ENCODE measurements around the gene UCP2. TPM values are rescaled to one million over a fixed set of nuclear protein-coding genes. Genes with fewer than 3 reads are reported as not detected.
"Not testable (repeated sequence)": the region's sequence is repeated elsewhere in the genome, so short reads cannot be mapped to it uniquely, and the experiment has no call there.

The UCP2 gene
- total RNA-seq, 1 donor = 68.7 TPM

GRCh38 chr11:73985661-73986060 lies 3.0 kb upstream of the UCP2 start:
- H3K27me3 ChIP-seq (ENCODE audit: insufficient read depth, low read length); H3K4me3 ChIP-seq (ENCODE audit: low read length); H3K9me3 ChIP-seq (ENCODE audit: low read depth, low read length): not testable (repeated sequence)
- H3K4me1 ChIP-seq (ENCODE audit: insufficient read depth, low read length) = peaks cover 28% of the 10 kb centered on the region

GRCh38 chr11:73983741-73984538 lies 1.3 kb upstream of the UCP2 start:
- peak overlapping the region; percentile 78 for H3K4me3 ChIP-seq (ENCODE audit: low read length)
- H3K27me3 ChIP-seq (ENCODE audit: insufficient read depth, low read length) = no peaks in the 10 kb centered on the region
- H3K4me1 ChIP-seq (ENCODE audit: insufficient read depth, low read length) = peaks cover 45% of the 10 kb centered on the region
- no peaks in the 10 kb centered on the region for H3K9me3 ChIP-seq (ENCODE audit: low read depth, low read length)

- no peaks in the 10 kb centered on the region for H3K9me3 ChIP-seq (ENCODE audit: low read depth, low read length)
- peak overlapping the region; percentile 78 for H3K4me3 ChIP-seq (ENCODE audit: low read length)
- no peaks in the 10 kb centered on the region for H3K27me3 ChIP-seq (ENCODE audit: insufficient read depth, low read length)
- peaks cover 53% of the 10 kb centered on the region for H3K4me1 ChIP-seq (ENCODE audit: insufficient read depth, low read length)
Measured at GRCh38 chr11:73982990-73983740, 522 bp upstream of the UCP2 start.

- Histone ChIP-seq H3K4me1 (ENCODE audit: insufficient read depth, low read length) (peaks cover 73% of the 10 kb centered on the region), H3K27me3 (ENCODE audit: insufficient read depth, low read length) (no peaks in the 10 kb centered on the region), H3K4me3 (ENCODE audit: low read length) (peak overlapping the region; percentile 78), H3K9me3 (ENCODE audit: low read depth, low read length) (no peaks in the 10 kb centered on the region)
Measured at GRCh38 chr11:73981051-73981805, 1.4 kb downstream of the UCP2 start.

GRCh38 chr11:73980001-73980961 lies 2.4 kb downstream of the UCP2 start:
- Histone ChIP-seq H3K9me3 (ENCODE audit: low read depth, low read length) (no peaks in the 10 kb centered on the region), H3K27me3 (ENCODE audit: insufficient read depth, low read length) (no peaks in the 10 kb centered on the region), H3K4me3 (ENCODE audit: low read length) (peak overlapping the region; percentile 78), H3K4me1 (ENCODE audit: insufficient read depth, low read length) (peaks cover 82% of the 10 kb centered on the region)

- Histone ChIP-seq H3K9me3 (ENCODE audit: low read depth, low read length) (no peaks in the 10 kb centered on the region), H3K4me1 (ENCODE audit: insufficient read depth, low read length) (peaks cover 86% of the 10 kb centered on the region), H3K27me3 (ENCODE audit: insufficient read depth, low read length) (no peaks in the 10 kb centered on the region), H3K4me3 (ENCODE audit: low read length) (no peak overlapping the region)
Measured at GRCh38 chr11:73978576-73979086, 4.0 kb downstream of the UCP2 start.

- peaks cover 89% of the 10 kb centered on the region for H3K4me1 ChIP-seq (ENCODE audit: insufficient read depth, low read length)
- H3K9me3 ChIP-seq (ENCODE audit: low read depth, low read length) = no peaks in the 10 kb centered on the region
- H3K4me3 ChIP-seq (ENCODE audit: low read length) = no peak overlapping the region
- no peaks in the 10 kb centered on the region for H3K27me3 ChIP-seq (ENCODE audit: insufficient read depth, low read length)
Measured at GRCh38 chr11:73977856-73978519, 4.7 kb downstream of the UCP2 start.

- H3K4me3 ChIP-seq (ENCODE audit: low read length) = no peak overlapping the region
Measured at GRCh38 chr11:73976451-73977151, 6.0 kb downstream of the UCP2 start.

GRCh38 chr11:73975479-73975757 lies 7.2 kb downstream of the UCP2 start:
- Histone ChIP-seq H3K4me1 (ENCODE audit: insufficient read depth, low read length) (peaks cover 97% of the 10 kb centered on the region), H3K4me3 (ENCODE audit: low read length) (no peak overlapping the region), H3K27me3 (ENCODE audit: insufficient read depth, low read length) (no peaks in the 10 kb centered on the region), H3K9me3 (ENCODE audit: low read depth, low read length) (no peaks in the 10 kb centered on the region)

More at GRCh38 chr11:73976451-73977151, 6.0 kb downstream of the UCP2 start:
- Histone ChIP-seq H3K27me3 (ENCODE audit: insufficient read depth, low read length) (no peaks in the 10 kb centered on the region), H3K9me3 (ENCODE audit: low read depth, low read length) (no peaks in the 10 kb centered on the region), H3K4me1 (ENCODE audit: insufficient read depth, low read length) (peaks cover 98% of the 10 kb centered on the region)

GRCh38 chr11:73974604-73975478 lies 7.8 kb downstream of the UCP2 start:
- no peaks in the 10 kb centered on the region for H3K27me3 ChIP-seq (ENCODE audit: insufficient read depth, low read length)
- peaks cover 97% of the 10 kb centered on the region for H3K4me1 ChIP-seq (ENCODE audit: insufficient read depth, low read length)
- H3K4me3 ChIP-seq (ENCODE audit: low read length) = no peak overlapping the region
- no peaks in the 10 kb centered on the region for H3K9me3 ChIP-seq (ENCODE audit: low read depth, low read length)

GRCh38 chr11:73972620-73973449 lies 9.8 kb downstream of the UCP2 start:
- H3K27me3 ChIP-seq (ENCODE audit: insufficient read depth, low read length) = no peaks in the 10 kb centered on the region
- no peak overlapping the region for H3K4me3 ChIP-seq (ENCODE audit: low read length)
- H3K9me3 ChIP-seq (ENCODE audit: low read depth, low read length) = no peaks in the 10 kb centered on the region
- peaks cover 97% of the 10 kb centered on the region for H3K4me1 ChIP-seq (ENCODE audit: insufficient read depth, low read length)

GRCh38 chr11:73972187-73972586 lies 10.5 kb downstream of the UCP2 start:
- H3K27me3 ChIP-seq (ENCODE audit: insufficient read depth, low read length) = no peaks in the 10 kb centered on the region
- peaks cover 95% of the 10 kb centered on the region for H3K4me1 ChIP-seq (ENCODE audit: insufficient read depth, low read length)
- no peak overlapping the region for H3K4me3 ChIP-seq (ENCODE audit: low read length)
- H3K9me3 ChIP-seq (ENCODE audit: low read depth, low read length) = no peaks in the 10 kb centered on the region
